ENCODE measurements around the gene FOSL2.

- TF ChIP-seq CTCF (conservative IDR thresholded peaks at IDR 0.05; ENCODE audit: low read depth, low read length) (no peak), EZH2 (IDR thresholded peaks at IDR 0.05; ENCODE audit: borderline replicate concordance, low read depth, low read length, poor library complexity, severe bottlenecking) (no peak)
Observed at GRCh38 chr2:28415715-28416114, 23.1 kb downstream of the FOSL2 start.

Measured in A673 (cell line).